Ureter (tissue), 1 donor: ENCODE measurements around the gene TMEM163. TPM values are rescaled to one million over a fixed set of nuclear protein-coding genes. Genes with fewer than 3 reads are reported as not detected.

Experiments
- DNase-seq: peaks from one replicate; pipeline ENCODE4 v3.0.0-alpha.2; 2020; ENCODE audit warnings: low spot score
- total RNA-seq: library from RNA; stranded (reverse); gene quantifications from one replicate; pipeline ENCODE4 v1.2.4, GENCODE V29; 2023
- donor health status: DM: yes; HTN: yes; CAD: no.

The TMEM163 gene
- total RNA-seq, 1 donor from 2014 or later = 10.1 TPM

DNA sequence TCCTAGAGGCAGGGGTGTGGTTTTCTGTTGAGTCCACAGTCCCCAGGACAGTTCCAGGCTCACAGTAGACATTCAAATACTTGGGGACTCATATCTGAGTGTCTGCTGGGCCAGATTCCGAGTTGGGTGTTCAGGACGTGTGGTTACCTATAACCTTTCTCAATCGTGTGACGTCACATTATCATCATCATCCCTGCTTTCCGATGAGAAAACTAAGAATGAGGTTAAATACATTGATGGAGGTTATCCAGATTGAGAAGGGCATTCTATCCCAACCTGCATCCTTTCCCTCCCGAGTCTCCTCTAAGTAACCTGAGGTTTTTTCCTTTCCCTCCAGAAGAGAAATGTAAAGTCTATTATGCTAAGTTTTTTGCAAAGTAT, 260.3 kb downstream of the TMEM163 start:
- DNase-seq = no peak

DNA sequence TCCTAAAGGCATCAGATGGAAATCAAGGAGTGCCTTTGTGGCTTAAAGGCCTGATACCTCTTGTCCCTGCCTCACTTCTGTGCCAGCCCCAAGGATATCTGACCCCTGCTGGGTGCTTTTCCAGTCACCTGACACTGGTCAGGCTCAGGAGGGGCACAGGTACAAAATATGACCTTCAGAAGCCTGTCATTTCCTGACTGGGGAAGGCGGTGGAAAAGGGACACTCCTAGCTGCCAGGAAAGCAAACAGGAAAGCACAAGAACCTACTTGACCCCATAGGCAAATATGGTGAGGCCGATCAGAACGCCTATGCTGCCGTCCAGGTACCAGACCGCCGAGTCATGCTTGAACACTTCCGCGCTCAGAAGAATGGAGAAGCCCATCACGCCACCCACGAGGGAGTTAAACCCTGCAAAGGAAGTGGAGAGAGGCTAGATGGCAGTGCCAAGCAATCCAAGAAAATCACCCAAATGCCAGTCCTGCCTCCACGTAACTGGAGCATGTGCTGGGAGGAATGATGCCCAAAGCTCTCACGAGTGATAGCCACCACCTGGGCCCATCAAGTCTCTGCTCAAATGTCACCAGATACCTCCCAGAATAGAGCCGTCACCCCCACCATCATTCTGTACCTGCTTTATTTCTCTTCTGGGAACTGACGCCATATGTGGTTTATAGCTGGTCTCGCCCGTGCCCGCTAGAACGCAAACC, 260.9 kb downstream of the TMEM163 start:
- no peak for DNase-seq

- no peak for DNase-seq
These were observed 261.4 kb downstream of the TMEM163 start for GRCh38 chr2:134457353-134457752.

GRCh38 chr2:134455426-134455825, 263.4 kb downstream of the TMEM163 start:
- DNase-seq = no peak

GRCh38 chr2:134454931-134455330, 263.9 kb downstream of the TMEM163 start:
- no peak for DNase-seq

GRCh38 chr2:134454426-134454825, 264.4 kb downstream of the TMEM163 start:
- no peak for DNase-seq

DNA sequence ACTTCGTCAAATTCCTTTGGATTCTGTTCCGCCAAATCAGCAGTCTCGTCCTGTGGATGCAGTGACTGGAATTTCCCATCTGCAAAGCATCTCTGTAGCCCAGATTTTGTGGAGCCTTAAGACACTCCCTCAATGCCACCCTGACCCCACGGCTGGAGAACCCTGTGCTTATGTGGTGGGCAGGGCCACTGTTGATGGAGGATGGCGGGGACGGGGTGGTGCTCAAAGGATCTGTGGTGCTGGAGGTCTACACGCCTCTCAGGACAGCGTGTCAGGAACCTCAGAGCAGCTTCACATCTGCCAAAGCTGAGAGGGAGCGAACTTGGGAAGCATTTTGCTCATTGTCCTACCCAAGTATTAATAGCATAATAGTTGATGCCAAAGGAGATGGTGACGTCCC, 264.8 kb downstream of the TMEM163 start:
- no peak for DNase-seq

DNA sequence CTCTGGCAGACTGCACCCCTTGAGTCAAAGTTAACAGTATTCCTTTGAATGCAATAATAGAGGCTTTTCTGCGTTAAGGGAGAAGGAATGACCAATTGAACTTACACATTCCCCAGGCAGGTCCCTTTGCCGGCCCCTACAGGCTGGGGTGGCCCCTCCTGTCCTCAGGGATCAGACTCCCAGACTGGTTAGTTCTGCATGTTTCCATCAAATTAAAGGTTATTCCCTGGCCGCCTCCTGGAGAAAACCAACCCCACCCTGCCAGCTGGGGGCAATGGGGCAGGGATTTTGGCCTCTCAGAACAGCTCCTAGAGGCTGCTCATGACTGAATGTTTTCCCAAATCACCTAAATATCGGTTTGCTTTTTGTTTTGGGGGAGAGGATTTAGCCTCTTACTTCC, 265.3 kb downstream of the TMEM163 start:
- no peak for DNase-seq

GRCh38 chr2:134452042-134452733, 266.6 kb downstream of the TMEM163 start:
- DNase-seq = no peak

DNA sequence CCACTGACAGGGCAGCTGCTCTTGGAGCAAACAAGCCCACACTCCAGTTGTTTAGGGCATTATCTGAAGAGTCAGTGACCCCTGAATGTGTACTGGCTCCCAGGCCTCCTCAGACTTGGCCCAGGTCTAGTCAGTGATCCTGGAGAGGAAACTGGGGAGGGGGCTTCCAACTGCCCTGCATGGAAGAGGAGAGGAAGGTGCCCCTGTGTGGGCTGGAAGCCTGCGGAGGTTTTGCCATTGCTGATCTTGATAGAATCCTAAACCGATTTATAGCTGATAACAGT, 267.5 kb downstream of the TMEM163 start:
- no peak for DNase-seq

GRCh38 chr2:134449751-134450513, 268.9 kb downstream of the TMEM163 start:
- DNase-seq = no peak

GRCh38 chr2:134449157-134449556, 269.6 kb downstream of the TMEM163 start:
- no peak for DNase-seq

DNA sequence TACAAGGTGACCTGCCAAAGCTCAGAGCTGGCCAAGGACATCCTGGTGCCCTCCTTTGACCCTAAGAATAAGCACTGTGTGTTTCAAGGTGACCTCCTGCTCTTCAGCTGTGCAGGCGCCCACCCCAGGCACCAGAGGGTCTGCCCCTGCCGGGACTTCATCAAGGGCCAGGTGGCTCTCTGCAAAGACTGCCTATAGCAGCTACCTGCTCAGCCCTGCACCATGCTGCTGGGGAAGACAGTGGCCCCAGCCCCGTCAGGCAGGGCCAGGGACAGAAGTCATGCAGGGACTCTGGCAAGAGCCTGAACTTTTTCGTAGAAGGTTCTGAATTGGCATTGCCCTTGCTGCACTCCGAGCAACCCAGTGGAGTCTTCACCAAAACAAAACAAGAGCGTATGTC, 270.1 kb downstream of the TMEM163 start:
- DNase-seq = no peak

- no peak for DNase-seq
These were observed 271.1 kb downstream of the TMEM163 start for GRCh38 chr2:134447669-134448068.

DNA sequence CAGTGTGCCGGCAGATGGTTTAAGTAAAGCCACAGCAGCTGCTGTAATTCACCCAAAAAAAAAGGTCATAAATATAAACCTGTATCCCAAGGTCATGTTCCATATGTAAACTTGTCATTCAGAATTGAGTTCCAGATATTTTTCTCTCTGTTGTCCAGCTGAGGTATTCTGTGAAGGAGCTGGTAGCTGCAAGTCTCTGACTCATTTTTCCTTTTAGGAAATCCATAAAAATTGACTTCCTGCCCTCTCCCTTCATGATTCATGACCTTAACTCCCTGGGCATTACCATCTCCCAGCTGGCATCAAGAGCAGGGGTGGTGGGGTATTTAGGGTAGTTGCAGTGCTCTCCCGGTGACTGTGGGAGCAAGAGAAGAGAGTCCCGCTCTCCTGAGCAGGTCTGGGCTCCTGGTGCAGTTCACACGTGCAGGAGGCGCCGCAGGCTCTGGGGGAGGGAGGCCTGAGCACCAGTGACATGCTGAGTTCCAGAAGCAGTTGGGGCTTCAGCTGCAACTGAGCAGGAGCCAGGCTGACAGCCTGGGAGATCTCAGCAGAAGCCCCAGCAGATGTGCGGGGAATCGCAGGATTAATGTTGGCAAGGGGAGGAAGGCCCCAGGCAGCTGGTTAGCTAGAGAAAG, 272.3 kb downstream of the TMEM163 start:
- no peak for DNase-seq

GRCh38 chr2:134445985-134446382, 272.8 kb downstream of the TMEM163 start:
- DNase-seq = no peak

- no peak for DNase-seq
These were observed 273.7 kb downstream of the TMEM163 start for GRCh38 chr2:134445116-134445515.

GRCh38 chr2:134443814-134444480, 274.9 kb downstream of the TMEM163 start:
- no peak for DNase-seq

DNA sequence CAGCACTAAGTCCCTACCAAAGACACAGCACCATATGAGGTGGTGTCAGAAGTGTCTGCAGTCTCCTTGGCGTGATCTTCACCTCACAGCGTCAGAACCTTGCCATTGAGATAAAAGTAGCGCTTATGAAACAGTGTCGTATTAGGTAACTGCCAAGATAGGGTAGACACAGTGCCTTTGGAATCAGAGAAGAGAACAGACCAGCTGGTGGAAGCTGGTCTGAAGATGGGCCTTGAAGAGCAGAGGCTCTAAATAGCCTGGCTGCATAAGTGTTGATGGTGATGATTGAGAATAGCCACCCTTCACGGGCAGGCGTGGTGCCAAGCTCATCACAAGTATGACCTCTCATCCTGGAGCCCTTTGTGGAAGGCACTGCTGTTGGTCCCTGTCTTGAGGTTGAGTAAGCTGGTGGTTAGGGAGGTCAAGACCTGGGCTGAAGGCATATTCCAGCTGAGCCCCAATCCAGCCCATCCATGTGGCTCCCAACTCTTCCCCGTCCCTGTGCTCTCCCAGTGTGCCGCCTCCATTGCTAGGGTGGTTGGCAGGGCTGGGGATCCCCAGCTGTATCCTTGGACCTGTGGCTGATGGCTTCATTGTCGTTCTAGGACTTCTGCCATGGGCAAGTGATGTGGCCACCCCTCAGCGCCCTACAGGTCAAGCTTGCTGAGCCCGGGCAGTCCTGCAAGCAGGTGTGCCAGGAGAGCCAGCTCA, 277.5 kb downstream of the TMEM163 start:
- no peak for DNase-seq

- DNase-seq = no peak
These were observed 278.4 kb downstream of the TMEM163 start for GRCh38 chr2:134440336-134440909.

- no peak for DNase-seq
These were observed 280.4 kb downstream of the TMEM163 start for GRCh38 chr2:134438371-134438770.
